GM20000 (cell line): Measurements from ENCODE around the gene TADA2A.
A peak's percentile ranks its signal among the peaks of the same experiment; 100 is the strongest.
"Not testable (repeated sequence)": the region's sequence is repeated elsewhere in the genome, so short reads cannot be mapped to it uniquely, and the experiment has no call there.

ENCODE experiments used
- DNase-seq: peaks from one replicate; pipeline ENCODE4 v3.0.0; 2012; ENCODE audit warnings: low spot score
- CTCF ChIP-seq: IDR thresholded peaks from 2 replicates; pipeline ENCODE4 v1.5.1; 2012; ENCODE audit warnings: mild to moderate bottlenecking, control low read depth; ENCODE audit errors: extremely low read depth, missing control alignments

Gene TADA2A

DNA sequence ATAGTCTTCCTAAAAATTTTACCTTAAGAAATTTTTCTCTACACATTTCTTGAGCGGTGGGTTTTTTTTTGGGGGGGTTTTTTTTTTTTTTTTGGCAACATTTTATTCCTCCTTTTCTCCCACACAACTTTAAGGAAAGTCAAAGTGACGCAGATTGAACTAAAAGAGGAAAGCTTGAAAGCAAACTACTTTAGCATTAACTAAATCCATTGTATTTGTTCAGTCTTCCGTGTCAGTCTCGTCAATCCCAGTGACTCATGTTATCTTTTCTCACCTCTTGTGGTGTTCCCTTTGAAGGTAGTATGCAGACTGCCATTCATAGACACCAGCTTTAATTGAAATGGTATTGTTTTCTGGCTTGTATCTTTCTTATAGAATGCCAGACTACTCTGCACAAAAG lies 39.3 kb downstream of the TADA2A start:
- TF ChIP-seq CTCF: no peak
- DNase-seq: peak; percentile 15

- TF ChIP-seq CTCF: no peak
- no peak for DNase-seq
Observed at GRCh38 chr17:37447641-37448040, 41.0 kb downstream of the TADA2A start.

GRCh38 chr17:37450112-37450511 lies 43.4 kb downstream of the TADA2A start:
- TF ChIP-seq CTCF: no peak
- no peak for DNase-seq

- DNase-seq: not testable (repeated sequence)
Observed at GRCh38 chr17:37457801-37458200, 51.1 kb downstream of the TADA2A start.

DNA sequence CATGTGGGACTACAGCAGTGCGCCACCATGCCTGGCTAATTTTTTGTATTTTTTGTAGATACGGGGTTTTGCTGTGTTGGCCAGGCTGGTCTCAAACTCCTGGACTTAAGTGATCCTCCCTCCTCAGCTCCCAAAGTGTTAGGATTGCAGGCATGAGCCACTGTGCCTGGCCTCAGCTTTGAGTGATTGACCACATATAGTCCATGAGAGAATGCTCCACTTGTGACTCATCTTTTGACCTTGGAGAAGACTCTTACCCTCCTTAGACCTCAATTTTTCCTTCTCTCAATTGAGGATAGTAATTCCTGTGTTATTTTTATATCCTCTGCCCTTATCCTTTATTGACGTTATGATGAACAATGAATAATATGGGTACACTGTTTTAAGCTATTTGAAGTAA lies 52.1 kb downstream of the TADA2A start:
- TF ChIP-seq CTCF: no peak
- no peak for DNase-seq

DNA sequence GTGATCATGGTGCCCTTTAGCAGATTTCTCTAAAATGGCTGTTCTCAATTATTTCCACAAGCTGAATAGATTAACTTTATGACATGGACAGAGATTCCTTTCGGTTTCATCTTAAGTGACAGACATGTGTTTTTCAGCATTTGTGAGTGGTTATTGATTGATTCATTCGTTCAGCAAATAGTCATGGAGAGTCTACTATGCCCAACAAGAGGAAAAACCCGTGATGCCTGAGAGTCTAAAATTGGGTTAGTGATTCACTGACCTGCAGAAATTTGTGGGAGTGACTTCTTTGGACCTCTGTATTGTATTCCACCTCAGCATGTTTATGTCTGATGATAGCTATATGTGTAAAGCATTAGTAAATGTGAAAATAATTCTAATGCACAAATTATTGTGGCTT lies 55.0 kb downstream of the TADA2A start:
- TF ChIP-seq CTCF: no peak
- DNase-seq: no peak

GRCh38 chr17:37462492-37462891 lies 55.8 kb downstream of the TADA2A start:
- TF ChIP-seq CTCF: no peak
- DNase-seq: no peak

DNA sequence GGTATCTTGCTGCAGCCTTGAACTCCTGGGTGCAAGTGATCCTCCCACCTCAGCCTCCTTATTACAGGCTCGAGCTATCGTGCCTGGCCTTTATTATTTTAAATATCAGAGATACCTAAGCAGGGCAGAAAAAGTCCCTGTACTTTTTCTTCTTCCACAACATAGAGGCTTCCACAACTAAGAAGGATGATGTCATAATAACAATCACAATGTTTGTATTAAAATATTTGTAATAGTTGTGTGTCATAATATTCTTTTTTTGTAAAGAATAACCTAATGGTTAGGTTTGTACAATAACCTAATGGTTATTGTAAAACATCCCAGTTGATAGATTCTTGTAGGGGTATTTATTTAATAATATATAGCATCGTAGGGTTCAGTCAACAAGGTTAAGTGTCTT lies 56.4 kb downstream of the TADA2A start:
- DNase-seq: no peak
- no peak for TF ChIP-seq CTCF
